Astrocyte of the spinal cord (primary cell): ENCODE data around the gene PPP1R13L.

Experiments
- DNase-seq: peaks from one replicate; pipeline ENCODE4 v3.0.0; 2011; ENCODE audit warnings: low read depth, low spot score
- H3K4me3 ChIP-seq: 2 replicates; pipeline ENCODE4 v1.5.1; 2011; ENCODE audit warnings: low read depth, mild to moderate bottlenecking, low read length, moderate library complexity
- in situ Hi-C: cut with HindIII; loops from 2 replicates; pipeline ENCODE4 v1.10.0; 2017; ENCODE audit warnings: low sequenced_read_pairs
- TF ChIP-seq, protein P1 (sequence below): IDR thresholded peaks from 2 replicates; pipeline ENCODE4 v1.5.1; 2012; ENCODE audit warnings: low read depth, mild to moderate bottlenecking, low read length, inconsistent platforms

The PPP1R13L gene, protein sequence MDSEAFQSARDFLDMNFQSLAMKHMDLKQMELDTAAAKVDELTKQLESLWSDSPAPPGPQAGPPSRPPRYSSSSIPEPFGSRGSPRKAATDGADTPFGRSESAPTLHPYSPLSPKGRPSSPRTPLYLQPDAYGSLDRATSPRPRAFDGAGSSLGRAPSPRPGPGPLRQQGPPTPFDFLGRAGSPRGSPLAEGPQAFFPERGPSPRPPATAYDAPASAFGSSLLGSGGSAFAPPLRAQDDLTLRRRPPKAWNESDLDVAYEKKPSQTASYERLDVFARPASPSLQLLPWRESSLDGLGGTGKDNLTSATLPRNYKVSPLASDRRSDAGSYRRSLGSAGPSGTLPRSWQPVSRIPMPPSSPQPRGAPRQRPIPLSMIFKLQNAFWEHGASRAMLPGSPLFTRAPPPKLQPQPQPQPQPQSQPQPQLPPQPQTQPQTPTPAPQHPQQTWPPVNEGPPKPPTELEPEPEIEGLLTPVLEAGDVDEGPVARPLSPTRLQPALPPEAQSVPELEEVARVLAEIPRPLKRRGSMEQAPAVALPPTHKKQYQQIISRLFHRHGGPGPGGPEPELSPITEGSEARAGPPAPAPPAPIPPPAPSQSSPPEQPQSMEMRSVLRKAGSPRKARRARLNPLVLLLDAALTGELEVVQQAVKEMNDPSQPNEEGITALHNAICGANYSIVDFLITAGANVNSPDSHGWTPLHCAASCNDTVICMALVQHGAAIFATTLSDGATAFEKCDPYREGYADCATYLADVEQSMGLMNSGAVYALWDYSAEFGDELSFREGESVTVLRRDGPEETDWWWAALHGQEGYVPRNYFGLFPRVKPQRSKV

DNA sequence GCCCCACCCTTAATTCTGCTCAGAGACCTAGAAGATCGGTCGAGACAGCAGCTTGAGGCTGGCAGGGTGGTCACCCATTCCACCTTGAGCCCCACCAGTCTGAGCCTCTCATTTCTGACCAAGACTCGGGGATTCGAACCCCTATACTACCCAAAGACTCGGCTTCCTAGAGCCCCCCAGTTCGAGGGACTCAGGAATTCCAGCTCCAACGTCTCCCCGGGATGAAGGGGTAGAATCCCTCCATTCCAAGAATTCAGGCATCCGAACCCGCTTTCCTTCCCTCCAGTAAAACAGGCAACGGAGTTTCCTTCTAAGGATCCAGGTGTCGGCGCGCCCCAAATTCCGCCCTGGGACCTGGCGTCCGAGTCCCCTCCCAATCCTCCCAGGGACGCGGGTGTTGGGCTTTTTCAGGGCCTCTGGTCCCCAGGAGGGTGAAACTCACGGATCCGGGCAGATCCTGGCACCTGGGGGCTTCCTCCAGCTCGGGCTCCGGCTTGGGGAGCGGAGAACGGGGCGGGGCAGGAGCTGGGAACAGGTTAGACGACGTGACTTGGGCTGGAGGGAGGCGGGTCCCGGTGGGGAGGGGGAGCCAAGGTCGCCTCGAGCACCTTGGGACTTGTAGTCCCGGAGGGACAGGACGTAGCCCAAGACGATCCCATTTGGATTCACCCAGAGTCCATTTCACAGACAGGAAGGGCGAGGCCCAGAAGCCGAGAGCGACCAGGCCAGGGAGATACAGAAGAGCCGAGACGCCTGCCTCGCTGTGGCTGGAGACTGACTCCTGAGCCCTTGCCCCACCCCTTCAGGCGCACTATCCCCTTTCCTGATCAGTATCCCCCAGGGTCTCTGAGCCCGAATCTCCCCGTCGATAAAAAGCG is at the start of gene PPP1R13L:
Gene PPP1R13L (minus strand): TSS at position 513 of the 878 bp plus-strand sequence. CDS start 6,751 bp downstream, outside the sequence.
- TF ChIP-seq, protein P1, sequence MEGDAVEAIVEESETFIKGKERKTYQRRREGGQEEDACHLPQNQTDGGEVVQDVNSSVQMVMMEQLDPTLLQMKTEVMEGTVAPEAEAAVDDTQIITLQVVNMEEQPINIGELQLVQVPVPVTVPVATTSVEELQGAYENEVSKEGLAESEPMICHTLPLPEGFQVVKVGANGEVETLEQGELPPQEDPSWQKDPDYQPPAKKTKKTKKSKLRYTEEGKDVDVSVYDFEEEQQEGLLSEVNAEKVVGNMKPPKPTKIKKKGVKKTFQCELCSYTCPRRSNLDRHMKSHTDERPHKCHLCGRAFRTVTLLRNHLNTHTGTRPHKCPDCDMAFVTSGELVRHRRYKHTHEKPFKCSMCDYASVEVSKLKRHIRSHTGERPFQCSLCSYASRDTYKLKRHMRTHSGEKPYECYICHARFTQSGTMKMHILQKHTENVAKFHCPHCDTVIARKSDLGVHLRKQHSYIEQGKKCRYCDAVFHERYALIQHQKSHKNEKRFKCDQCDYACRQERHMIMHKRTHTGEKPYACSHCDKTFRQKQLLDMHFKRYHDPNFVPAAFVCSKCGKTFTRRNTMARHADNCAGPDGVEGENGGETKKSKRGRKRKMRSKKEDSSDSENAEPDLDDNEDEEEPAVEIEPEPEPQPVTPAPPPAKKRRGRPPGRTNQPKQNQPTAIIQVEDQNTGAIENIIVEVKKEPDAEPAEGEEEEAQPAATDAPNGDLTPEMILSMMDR, result no peak
- peak; percentile 87 for DNase-seq
- H3K4me3 ChIP-seq, result peak within 1 kb of the TSS; percentile 86
- in situ Hi-C loops, result no loop called here

DNA sequence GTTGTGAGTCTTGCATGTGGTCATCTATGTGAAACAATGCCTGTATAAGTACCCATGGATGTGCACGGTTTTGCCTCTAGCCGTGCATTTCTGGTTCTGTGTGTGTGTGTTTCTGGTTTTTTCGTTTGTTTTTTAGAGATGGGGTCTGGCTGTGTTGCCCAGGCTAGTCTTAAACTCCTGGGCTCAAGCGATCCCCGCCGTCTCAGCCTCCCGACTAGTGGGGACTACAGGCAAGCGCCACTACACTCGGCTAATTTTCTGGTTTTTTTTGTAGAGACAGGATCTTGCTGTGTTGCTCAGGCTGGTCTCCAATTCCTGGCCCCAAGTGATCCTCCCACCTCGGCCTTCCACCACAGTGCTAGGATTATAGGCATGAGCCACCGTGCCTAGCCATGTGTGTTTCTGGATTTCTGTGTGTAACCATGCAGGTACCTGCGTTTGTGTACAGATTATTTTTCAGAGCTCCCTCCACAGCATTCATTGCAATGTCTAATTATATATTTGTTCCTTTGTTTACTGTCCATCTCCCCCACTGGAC is 47.0 kb upstream of the PPP1R13L start:
- no peak for DNase-seq
- no peak overlapping the region for H3K4me3 ChIP-seq
- in situ Hi-C loops, result no loop called here
- TF ChIP-seq, protein P1, result no peak

DNA sequence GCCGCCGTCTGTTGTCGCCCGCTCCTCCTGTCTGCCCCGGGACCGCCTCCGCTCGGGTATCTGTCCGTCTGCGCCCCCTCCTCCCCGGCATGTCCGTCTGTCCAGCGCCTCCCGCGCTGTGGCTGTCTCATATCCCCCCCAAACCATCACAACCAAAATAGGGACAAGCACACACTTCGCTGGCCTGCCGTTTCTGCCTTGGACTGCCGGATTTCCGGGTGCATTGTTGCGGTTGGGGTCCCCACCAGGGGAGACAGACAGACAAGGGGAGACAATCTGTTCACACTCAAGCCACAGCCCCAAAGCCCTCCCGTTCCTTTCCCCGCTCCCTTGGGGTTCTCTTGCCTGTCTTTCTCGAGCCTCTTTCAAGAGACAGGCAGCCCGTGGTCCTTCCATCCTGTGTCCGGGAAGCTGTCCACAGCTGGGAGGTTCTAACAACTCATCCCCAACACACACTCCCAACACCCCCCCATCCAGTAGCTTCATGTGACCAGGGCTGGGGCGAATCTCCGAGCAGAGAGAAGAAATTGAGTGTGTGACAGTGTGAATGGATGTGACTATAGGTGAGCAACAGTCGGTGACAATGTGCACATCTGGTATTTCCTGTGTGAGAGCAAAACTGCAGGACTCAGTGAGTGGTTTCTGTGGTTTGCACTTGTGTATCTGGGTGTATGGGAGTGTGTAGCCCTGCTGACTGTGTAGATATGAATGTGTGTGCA is 46.4 kb upstream of the PPP1R13L start:
- in situ Hi-C loops, result no loop called here
- peak overlapping the region; percentile 74 for H3K4me3 ChIP-seq
- DNase-seq, result peak; percentile 74
- TF ChIP-seq, protein P1, result no peak

DNA sequence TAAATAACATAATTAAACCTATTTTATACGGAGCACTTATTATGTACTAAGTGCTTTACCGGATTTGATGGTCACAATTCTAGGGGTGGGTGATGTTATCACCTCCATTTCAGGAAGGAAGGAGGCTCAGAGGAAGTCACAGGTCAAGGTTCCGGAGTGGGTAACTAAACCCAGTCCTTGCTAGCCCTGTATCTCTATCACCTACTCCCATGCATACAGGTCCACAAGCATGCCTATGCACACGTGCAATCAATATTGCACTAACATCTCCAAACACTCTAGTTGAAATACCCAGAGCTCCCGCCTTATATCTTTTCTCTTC is 45.1 kb upstream of the PPP1R13L start:
- peak overlapping the region; percentile 52 for H3K4me3 ChIP-seq
- DNase-seq, result no peak
- TF ChIP-seq, protein P1, result no peak
- in situ Hi-C loops, result no loop called here

DNA sequence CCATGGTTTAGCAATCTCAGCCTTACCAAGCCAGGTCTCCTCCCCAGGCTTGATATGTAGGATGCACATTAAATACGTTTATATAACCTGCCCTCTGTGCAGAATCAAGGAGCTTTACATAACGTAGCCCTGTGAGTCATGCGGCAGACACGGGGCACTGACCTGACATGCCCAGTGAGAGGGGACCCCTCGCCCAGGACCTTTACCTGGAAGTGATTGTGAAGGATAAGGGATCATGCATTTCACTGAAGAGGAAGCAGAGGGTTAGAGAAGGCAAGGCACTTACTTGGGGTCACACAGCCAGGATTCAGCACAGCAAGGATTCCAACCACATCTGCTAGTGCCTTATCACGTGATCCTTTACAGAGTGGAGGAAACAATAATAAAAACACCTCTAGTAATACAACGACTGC is 44.0 kb upstream of the PPP1R13L start:
- no peak overlapping the region for H3K4me3 ChIP-seq
- DNase-seq, result peak; percentile 45
- TF ChIP-seq, protein P1, result no peak
- in situ Hi-C loops, result no loop called here
